Breast epithelium (tissue), 4 donors: ENCODE results near the gene RNLS. TPM values are rescaled to one million over a fixed set of nuclear protein-coding genes. Genes with fewer than 3 reads are reported as not detected.

Experiments used
- DNase-seq, 2 donors: peaks; one replicate each; pipeline ENCODE4 v3.0.0-alpha.2; 2019; ENCODE audit warnings: low spot score in 2 of 2
- H3K27ac ChIP-seq, 2 donors: fragments of 200-600 bp; sonication (generic) in 1 of 2; one replicate each; pipeline ENCODE4 v1.5.1; 2016 to 2019; ENCODE audit warnings: mild to moderate bottlenecking in 1 of 2
- H3K27me3 ChIP-seq, 2 donors: fragments of 200-600 bp; sonication (generic) in 1 of 2; one replicate each; pipeline versions ENCODE4 v1.5.1 to v1.6.0; 2017 to 2019; ENCODE audit warnings: control low read depth in 1 of 2, mild to moderate bottlenecking in 1 of 2
- H3K36me3 ChIP-seq: fragments of 200-600 bp; one replicate; pipeline ENCODE4 v1.5.1; 2019
- H3K4me1 ChIP-seq, 2 donors: fragments of 200-600 bp; sonication (generic); one replicate each; pipeline ENCODE4 v1.5.1; 2016 to 2019; ENCODE audit warnings: control low read depth in 1 of 2
- H3K4me3 ChIP-seq, 3 donors: fragments of 200-600 bp; sonication (generic); 1 replicate in 2 of 3; 2 replicates in 1 of 3; pipeline ENCODE4 v1.5.1; 2016 to 2019; ENCODE audit warnings: mild to moderate bottlenecking in 3 of 3, moderate library complexity in 2 of 3
- H3K9me3 ChIP-seq, 2 donors: fragments of 200-600 bp; sonication (generic) in 1 of 2; one replicate each; pipeline ENCODE4 v1.5.1; 2016 to 2019; ENCODE audit warnings: control low read depth in 1 of 2
- CTCF ChIP-seq, 3 donors: fragments of 450-650 bp; IDR thresholded peaks; one replicate each; pipeline ENCODE4 v1.5.1; 2016 to 2017; ENCODE audit warnings: antibody characterized with exemption in 3 of 3, mild to moderate bottlenecking in 3 of 3, moderate library complexity in 3 of 3
- POLR2A ChIP-seq: fragments of 450-650 bp; IDR thresholded peaks from one replicate; pipeline ENCODE4 v1.6.1; 2016; ENCODE audit warnings: antibody characterized with exemption, mild to moderate bottlenecking, moderate library complexity
- POLR2AphosphoS5 ChIP-seq, 3 donors: sonication (generic); formaldehyde crosslinking; IDR thresholded peaks; one replicate each; pipeline ENCODE4 v1.6.1; 2017; ENCODE audit warnings: antibody characterized with exemption in 3 of 3
- intact Hi-C: fragments of 100-400 bp; cut with DNase I; formaldehyde crosslinking; loops from one replicate; pipeline ENCODE4 v1.15.1; 2023; ENCODE audit warnings: low total_unique reads
- total RNA-seq, 3 donors: library from RNA; depleted of rRNA; stranded (reverse); fragments of >200 nt; gene quantifications; one replicate each; pipeline ENCODE4 v1.1.0, GENCODE V29; 2016

The RNLS gene
- total RNA-seq, 3 donors from 2014 or later, result 27.9 to 32.1 (median 29.1) TPM

DNA sequence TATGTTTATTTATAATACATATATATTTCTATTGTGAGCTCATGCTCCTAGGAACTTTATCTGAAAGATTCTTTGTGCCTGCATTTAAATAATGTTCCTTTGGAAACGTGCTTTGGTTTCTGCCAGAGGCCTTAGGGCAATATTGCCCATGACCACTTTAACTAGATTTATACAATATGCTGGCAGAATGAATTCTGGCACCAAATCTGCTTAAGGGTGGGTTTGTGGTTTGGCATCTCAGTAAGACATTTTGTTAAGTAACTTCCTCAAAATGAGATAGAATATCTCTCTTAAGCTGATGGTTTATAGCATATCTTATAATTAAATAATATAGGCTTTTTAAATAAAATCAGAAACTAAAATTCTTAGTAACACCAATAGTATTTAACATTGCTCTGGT is 252.9 kb downstream of the RNLS start:
- H3K27me3 ChIP-seq, result no peaks in the 10 kb centered on the region
- TF ChIP-seq POLR2A (no peak), CTCF (IDR thresholded peaks at IDR 0.05) (no peak), POLR2AphosphoS5 (IDR thresholded peaks at IDR 0.05) (no peak)
- intact Hi-C loops, result no loop called here
- DNase-seq, result no peak
- no peaks in the 10 kb centered on the region for H3K4me1 ChIP-seq
- H3K36me3 ChIP-seq, result no peaks in the 10 kb centered on the region
- no peak overlapping the region for H3K27ac ChIP-seq
- no peak overlapping the region for H3K4me3 ChIP-seq
- H3K9me3 ChIP-seq, result no peaks in the 10 kb centered on the region

DNA sequence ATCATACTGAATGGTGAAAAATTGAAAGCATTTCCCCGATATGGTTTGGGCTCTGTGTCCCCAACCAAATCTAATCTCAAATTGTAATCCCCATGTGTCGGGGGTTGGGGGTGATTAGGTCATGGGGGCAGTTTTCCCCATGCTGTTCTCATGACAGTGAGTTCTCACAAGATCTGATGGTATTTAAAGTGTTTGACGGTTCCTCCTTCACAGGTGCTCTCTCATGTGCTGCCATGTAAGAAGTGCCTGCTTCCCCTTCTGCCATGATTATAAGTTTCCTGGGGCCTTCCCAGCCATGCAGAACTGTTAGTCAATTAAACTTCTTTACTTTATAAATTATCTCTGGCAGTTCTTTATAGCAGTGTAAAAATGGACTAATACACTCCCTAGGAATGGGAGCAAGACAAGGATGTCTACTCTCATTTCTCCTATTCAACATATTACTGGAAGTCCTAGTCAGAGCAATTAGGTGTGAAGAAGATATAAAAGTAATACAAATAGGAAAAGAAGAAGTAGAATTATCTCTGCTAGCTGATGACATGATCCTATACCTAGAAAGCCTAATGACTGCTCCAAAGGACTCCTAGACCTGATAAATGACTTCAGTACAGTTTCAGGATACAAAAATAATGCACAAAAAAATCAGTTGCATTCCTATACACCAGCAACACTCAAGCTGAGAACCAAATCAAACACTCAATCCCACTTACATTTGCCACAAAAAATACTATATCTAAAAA is 260.6 kb downstream of the RNLS start:
- Histone ChIP-seq H3K27ac (no peak overlapping the region), H3K36me3 (no peaks in the 10 kb centered on the region), H3K4me1 (no peaks in the 10 kb centered on the region), H3K27me3 (no peaks in the 10 kb centered on the region), H3K4me3 (no peak overlapping the region), H3K9me3 (peaks cover 7 to 23% of the 10 kb centered on the region in 2 donors)
- no peak for DNase-seq
- TF ChIP-seq CTCF (IDR thresholded peaks at IDR 0.05) (no peak), POLR2AphosphoS5 (IDR thresholded peaks at IDR 0.05) (no peak), POLR2A (no peak)
- intact Hi-C loops, result no loop called here

DNA sequence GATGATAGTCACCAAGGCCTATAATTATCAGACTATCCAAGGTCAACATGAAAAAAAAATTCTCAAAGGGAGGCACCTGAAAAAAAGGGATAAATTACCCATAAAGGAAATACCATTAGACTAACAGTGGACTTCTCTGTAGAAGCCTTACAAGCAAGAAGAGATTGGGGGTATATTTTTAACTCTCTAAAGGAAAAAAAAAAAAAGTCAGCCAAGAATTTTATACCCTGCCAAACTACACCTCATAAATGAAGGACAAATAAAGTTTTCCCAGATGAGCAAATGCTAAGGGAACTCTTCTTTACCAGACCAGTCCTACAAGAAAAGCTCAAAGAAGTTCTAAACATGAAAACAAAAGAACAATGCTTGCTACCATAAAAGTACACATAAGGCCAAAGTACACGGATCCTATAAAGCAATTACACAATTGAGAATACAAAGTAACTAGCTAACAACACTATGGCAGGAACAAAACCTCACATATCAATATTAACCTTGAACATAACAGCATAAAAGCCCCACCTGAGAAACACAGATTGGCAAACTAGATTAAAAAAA is 263.1 kb downstream of the RNLS start:
- Histone ChIP-seq H3K9me3 (peaks cover 7 to 23% of the 10 kb centered on the region in 2 donors), H3K36me3 (no peaks in the 10 kb centered on the region), H3K27me3 (no peaks in the 10 kb centered on the region), H3K27ac (no peak overlapping the region), H3K4me3 (no peak overlapping the region), H3K4me1 (no peaks in the 10 kb centered on the region)
- no peak for DNase-seq
- no peak for TF ChIP-seq POLR2A
- TF ChIP-seq CTCF (IDR thresholded peaks at IDR 0.05), result no peak
- no peak for TF ChIP-seq POLR2AphosphoS5 (IDR thresholded peaks at IDR 0.05)
- intact Hi-C loops, result no loop called here

- no peak overlapping the region for H3K27ac ChIP-seq
- DNase-seq, result no peak
- no peaks in the 10 kb centered on the region for H3K27me3 ChIP-seq
- TF ChIP-seq POLR2A (no peak), POLR2AphosphoS5 (IDR thresholded peaks at IDR 0.05) (no peak), CTCF (IDR thresholded peaks at IDR 0.05) (no peak)
- peaks cover 7 to 23% of the 10 kb centered on the region in 2 donors for H3K9me3 ChIP-seq
- no peak overlapping the region for H3K4me3 ChIP-seq
- H3K36me3 ChIP-seq, result no peaks in the 10 kb centered on the region
- intact Hi-C loops, result no loop called here
- no peaks in the 10 kb centered on the region for H3K4me1 ChIP-seq
These were observed 264.3 kb downstream of the RNLS start for GRCh38 chr10:88318803-88319202.

- Histone ChIP-seq H3K36me3 (no peaks in the 10 kb centered on the region), H3K9me3 (peaks cover 7 to 23% of the 10 kb centered on the region in 2 donors), H3K4me3 (no peak overlapping the region), H3K4me1 (no peaks in the 10 kb centered on the region), H3K27me3 (no peaks in the 10 kb centered on the region), H3K27ac (no peak overlapping the region)
- intact Hi-C loops, result no loop called here
- TF ChIP-seq POLR2A (no peak), POLR2AphosphoS5 (IDR thresholded peaks at IDR 0.05) (no peak), CTCF (IDR thresholded peaks at IDR 0.05) (no peak)
- no peak for DNase-seq
These were observed 266.0 kb downstream of the RNLS start for GRCh38 chr10:88317099-88317498.
